Lung (tissue), 12 donors: Measurements from ENCODE around the gene ARAP2. TPM values are rescaled to one million over a fixed set of nuclear protein-coding genes. Genes with fewer than 3 reads are reported as not detected.

Experiments
- ATAC-seq: fragments of 200-7000 bp; cut with Tn5 transposase; one replicate; pipeline ENCODE4 v1.9.1; 2020; ENCODE audit warnings: moderate number of reproducible peaks; ENCODE audit not compliant: insufficient read depth, low FRiP score
- DNase-seq, 3 donors: peaks; one replicate each; pipeline ENCODE4 v3.0.0-alpha.2; 2013 to 2017
- H3K27ac ChIP-seq, 2 donors: one replicate each; pipeline ENCODE4 v1.5.1; 2013; ENCODE audit warnings: mild to moderate bottlenecking in 2 of 2, moderate library complexity in 2 of 2, control low read depth in 1 of 2, inconsistent platforms in 1 of 2, low read depth in 1 of 2, low read length in 1 of 2
- H3K27me3 ChIP-seq, 3 donors: one replicate each; pipeline ENCODE4 v1.5.1; 2013; ENCODE audit warnings: low read length in 2 of 3; ENCODE audit not compliant: control insufficient read depth in 3 of 3, insufficient read depth in 3 of 3
- H3K36me3 ChIP-seq, 4 donors: one replicate each; pipeline ENCODE4 v1.5.1; 2013; ENCODE audit warnings: low read length in 4 of 4, mild to moderate bottlenecking in 1 of 4, moderate library complexity in 1 of 4; ENCODE audit not compliant: control insufficient read depth in 4 of 4, insufficient read depth in 4 of 4
- H3K4me1 ChIP-seq, 5 donors: one replicate each; pipeline ENCODE4 v1.5.1; 2013; ENCODE audit warnings: low read length in 5 of 5, mild to moderate bottlenecking in 2 of 5, moderate library complexity in 1 of 5; ENCODE audit not compliant: control insufficient read depth in 5 of 5, insufficient read depth in 5 of 5
- H3K4me3 ChIP-seq: one replicate; pipeline ENCODE4 v1.5.1; 2013; ENCODE audit warnings: mild to moderate bottlenecking, control low read depth, moderate library complexity
- H3K9ac ChIP-seq, 2 donors: one replicate each; pipeline ENCODE4 v1.5.1; 2013; ENCODE audit warnings: low read length in 2 of 2, control low read depth in 1 of 2; ENCODE audit not compliant: insufficient read depth in 1 of 2
- H3K9me3 ChIP-seq, 4 donors: one replicate each; pipeline ENCODE4 v1.5.1; 2013; ENCODE audit warnings: low read length in 3 of 4, mild to moderate bottlenecking in 1 of 4, moderate library complexity in 1 of 4; ENCODE audit not compliant: control insufficient read depth in 4 of 4, insufficient read depth in 3 of 4
- WGBS, 2 donors: extraction: QIAGEN DNeasy Blood & Tissue Kit; methylation state at CpG; one replicate each; pipeline ENCODE4 v1.1.7; 2013; 5-methylcytosine and 5-hydroxymethylcytosine counted together
- polyA plus RNA-seq, 2 donors: library from polyadenylated mRNA; stranded (reverse); fragments of 200-250 nt; gene quantifications; one replicate each; pipeline ENCODE4 v1.2.1, GENCODE V29; 2013
- total RNA-seq, 2 donors: library from RNA; depleted of rRNA in 1 of 2; stranded (reverse); fragments of >200 nt in 1 of 2; gene quantifications; one replicate each; pipeline ENCODE4 v1.2.1, GENCODE V29; 2014 to 2021
- TF ChIP-seq, protein P1 (sequence below): IDR thresholded peaks from 2 replicates; pipeline ENCODE4 v1.5.1; 2012; ENCODE audit warnings: mild to moderate bottlenecking; ENCODE audit errors: control extremely low read depth, extremely low read depth
- donor health status: control.
- donor health status: control.
- donor health status: Bipolar disorder and iron deficiency.
- donor health status: healthy.
- donor health status: DM: yes; HTN: yes; CAD: no.

Gene ARAP2
- total and polyA plus RNA-seq, 4 donors: 5.9 to 77.8 (median 20.2) TPM

DNA sequence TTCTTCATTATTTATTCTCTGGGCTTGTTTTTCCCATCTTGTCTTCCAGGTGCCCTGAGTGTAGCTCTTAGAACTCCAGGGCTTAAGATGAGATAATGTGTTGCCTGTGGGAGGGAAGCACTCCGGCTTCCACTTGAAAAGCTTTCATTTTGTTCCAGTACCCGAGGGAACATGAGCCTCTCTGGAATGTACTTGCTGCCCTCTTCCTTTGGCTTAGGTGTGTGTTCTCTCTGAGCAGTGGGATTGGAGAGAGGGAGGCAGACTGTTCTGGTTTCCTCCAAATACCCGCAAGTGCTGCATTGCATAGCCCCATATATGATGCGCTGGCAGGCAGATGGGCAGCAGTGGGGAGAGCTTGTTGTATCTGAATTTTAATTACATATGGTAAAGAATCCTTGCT, 36.2 kb upstream of the ARAP2 start:
- Histone ChIP-seq H3K27me3 (no peaks in the 10 kb centered on the region), H3K27ac (no peak overlapping the region), H3K36me3 (no peaks in the 10 kb centered on the region), H3K4me3 (no peak overlapping the region), H3K9me3 (no peaks in the 10 kb centered on the region), H3K4me1 (no peaks in the 10 kb centered on the region), H3K9ac (no peak overlapping the region)
- ATAC-seq: peak; percentile 86
- DNase-seq: peak in 2 of 3 donors; percentile 6 to 25
- WGBS, 2 donors: 58 to 64% methylated on average over 4 of the region's 4 CpGs
- TF ChIP-seq, protein P1, sequence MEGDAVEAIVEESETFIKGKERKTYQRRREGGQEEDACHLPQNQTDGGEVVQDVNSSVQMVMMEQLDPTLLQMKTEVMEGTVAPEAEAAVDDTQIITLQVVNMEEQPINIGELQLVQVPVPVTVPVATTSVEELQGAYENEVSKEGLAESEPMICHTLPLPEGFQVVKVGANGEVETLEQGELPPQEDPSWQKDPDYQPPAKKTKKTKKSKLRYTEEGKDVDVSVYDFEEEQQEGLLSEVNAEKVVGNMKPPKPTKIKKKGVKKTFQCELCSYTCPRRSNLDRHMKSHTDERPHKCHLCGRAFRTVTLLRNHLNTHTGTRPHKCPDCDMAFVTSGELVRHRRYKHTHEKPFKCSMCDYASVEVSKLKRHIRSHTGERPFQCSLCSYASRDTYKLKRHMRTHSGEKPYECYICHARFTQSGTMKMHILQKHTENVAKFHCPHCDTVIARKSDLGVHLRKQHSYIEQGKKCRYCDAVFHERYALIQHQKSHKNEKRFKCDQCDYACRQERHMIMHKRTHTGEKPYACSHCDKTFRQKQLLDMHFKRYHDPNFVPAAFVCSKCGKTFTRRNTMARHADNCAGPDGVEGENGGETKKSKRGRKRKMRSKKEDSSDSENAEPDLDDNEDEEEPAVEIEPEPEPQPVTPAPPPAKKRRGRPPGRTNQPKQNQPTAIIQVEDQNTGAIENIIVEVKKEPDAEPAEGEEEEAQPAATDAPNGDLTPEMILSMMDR: no peak

DNA sequence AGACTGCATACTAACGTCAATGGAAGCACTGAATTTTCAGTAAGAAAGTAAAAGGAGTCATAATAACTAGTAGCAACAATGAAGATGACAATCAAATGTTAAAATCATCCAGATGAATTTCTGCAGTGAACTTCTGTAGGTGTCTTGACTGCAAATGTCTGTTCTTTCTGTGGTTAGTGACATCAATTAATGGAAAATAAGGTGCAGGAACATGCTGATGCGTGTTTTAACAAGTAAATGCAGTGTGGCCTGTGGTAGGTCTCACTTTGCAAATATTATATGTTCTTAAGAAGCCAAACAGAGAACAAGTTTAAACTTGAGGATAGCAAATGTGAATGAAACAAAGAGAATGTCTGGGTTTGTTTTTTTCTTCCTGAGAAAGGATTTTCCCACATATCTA, 34.5 kb upstream of the ARAP2 start:
- Histone ChIP-seq H3K4me1 (no peaks in the 10 kb centered on the region), H3K9ac (no peak overlapping the region), H3K36me3 (no peaks in the 10 kb centered on the region), H3K27ac (no peak overlapping the region), H3K9me3 (no peaks in the 10 kb centered on the region), H3K4me3 (no peak overlapping the region), H3K27me3 (no peaks in the 10 kb centered on the region)
- DNase-seq (no peak), ATAC-seq (no peak)
- TF ChIP-seq, protein P1: no peak
- 80 to 92% methylated on average over 2 of the region's 2 CpGs for WGBS, 2 donors

DNA sequence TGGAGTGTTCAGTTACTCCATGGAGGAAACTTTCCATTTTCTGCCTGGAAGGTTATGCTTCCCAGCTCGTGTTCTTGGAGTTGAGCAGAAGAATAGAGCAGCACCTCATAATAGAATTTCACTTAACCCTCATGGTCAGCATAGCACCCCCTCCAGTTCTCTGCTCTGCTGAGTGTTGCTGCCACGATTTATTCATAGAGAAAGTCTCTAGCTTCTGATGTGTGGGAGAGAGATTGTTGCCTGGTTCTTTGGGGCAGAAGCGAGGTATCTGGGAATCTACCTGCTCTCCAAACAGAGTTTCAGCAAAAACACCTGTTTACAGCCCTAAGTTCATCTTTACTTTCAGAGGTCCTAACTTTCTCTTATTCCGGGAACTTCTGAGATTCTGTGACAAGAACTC, 33.2 kb upstream of the ARAP2 start:
- TF ChIP-seq, protein P1: no peak
- WGBS, 2 donors: 82 to 91% methylated on average over 4 of the region's 4 CpGs
- Histone ChIP-seq H3K4me3 (no peak overlapping the region), H3K27me3 (no peaks in the 10 kb centered on the region), H3K4me1 (no peaks in the 10 kb centered on the region), H3K9me3 (no peaks in the 10 kb centered on the region), H3K36me3 (no peaks in the 10 kb centered on the region), H3K9ac (no peak overlapping the region), H3K27ac (no peak overlapping the region)
- DNase-seq (no peak), ATAC-seq (no peak)

DNA sequence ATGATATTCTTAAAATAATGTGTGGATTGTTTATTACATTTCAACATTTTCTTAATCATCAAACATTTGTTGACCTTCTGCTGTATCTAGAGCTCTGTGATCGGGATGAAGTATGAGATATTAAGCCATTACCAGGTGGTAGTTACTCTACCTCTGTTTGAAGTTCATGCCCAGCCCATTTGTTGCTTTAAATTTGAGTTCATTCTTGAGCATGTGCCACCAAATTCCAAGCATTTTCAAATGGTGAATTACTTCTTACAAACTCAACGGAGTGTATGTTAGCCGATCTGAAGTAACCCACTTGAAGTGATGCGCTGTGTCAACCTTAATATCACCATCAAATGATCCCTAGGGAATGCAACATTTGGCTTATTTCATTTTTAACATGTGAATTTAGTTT, 29.8 kb upstream of the ARAP2 start:
- H3K4me1 ChIP-seq: no peaks in the 10 kb centered on the region
- no peaks in the 10 kb centered on the region for H3K27me3 ChIP-seq
- H3K4me3 ChIP-seq: no peak overlapping the region
- ATAC-seq (peak; percentile 58), DNase-seq (no peak)
- no peak overlapping the region for H3K9ac ChIP-seq
- H3K27ac ChIP-seq: no peak overlapping the region
- no peaks in the 10 kb centered on the region for H3K9me3 ChIP-seq
- TF ChIP-seq, protein P1: no peak
- 70 to 84% methylated on average over 4 of the region's 4 CpGs for WGBS, 2 donors
- H3K36me3 ChIP-seq: no peaks in the 10 kb centered on the region
